Subcutaneous adipose tissue (tissue), 4 donors: ENCODE results near the gene ZNFX1. TPM values are rescaled to one million over a fixed set of nuclear protein-coding genes. Genes with fewer than 3 reads are reported as not detected.

Experiments
- total RNA-seq, 4 donors: library from RNA; depleted of rRNA; stranded (reverse); fragments of >200 nt; gene quantifications; one replicate each; pipeline ENCODE4 v1.1.0, GENCODE V29; 2016
- TF ChIP-seq, protein P1 (sequence below): fragments of 450-650 bp; IDR thresholded peaks from one replicate; pipeline ENCODE4 v1.5.1; 2016; ENCODE audit warnings: low read depth, mild to moderate bottlenecking, control low read depth, antibody characterized with exemption, moderate library complexity

Gene ZNFX1
- total RNA-seq, 4 donors from 2014 or later = 35.2 to 46.2 (median 40.0) TPM

- TF ChIP-seq, protein P1, sequence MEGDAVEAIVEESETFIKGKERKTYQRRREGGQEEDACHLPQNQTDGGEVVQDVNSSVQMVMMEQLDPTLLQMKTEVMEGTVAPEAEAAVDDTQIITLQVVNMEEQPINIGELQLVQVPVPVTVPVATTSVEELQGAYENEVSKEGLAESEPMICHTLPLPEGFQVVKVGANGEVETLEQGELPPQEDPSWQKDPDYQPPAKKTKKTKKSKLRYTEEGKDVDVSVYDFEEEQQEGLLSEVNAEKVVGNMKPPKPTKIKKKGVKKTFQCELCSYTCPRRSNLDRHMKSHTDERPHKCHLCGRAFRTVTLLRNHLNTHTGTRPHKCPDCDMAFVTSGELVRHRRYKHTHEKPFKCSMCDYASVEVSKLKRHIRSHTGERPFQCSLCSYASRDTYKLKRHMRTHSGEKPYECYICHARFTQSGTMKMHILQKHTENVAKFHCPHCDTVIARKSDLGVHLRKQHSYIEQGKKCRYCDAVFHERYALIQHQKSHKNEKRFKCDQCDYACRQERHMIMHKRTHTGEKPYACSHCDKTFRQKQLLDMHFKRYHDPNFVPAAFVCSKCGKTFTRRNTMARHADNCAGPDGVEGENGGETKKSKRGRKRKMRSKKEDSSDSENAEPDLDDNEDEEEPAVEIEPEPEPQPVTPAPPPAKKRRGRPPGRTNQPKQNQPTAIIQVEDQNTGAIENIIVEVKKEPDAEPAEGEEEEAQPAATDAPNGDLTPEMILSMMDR = no peak
These were observed 40.8 kb upstream of the ZNFX1 start for GRCh38 chr20:49318430-49319207.

GRCh38 chr20:49318091-49318429 is 40.2 kb upstream of the ZNFX1 start:
- TF ChIP-seq, protein P1 = no peak

GRCh38 chr20:49316704-49317103 is 38.8 kb upstream of the ZNFX1 start:
- TF ChIP-seq, protein P1 = no peak

GRCh38 chr20:49315580-49315979 is 37.7 kb upstream of the ZNFX1 start:
- TF ChIP-seq, protein P1 = no peak

DNA sequence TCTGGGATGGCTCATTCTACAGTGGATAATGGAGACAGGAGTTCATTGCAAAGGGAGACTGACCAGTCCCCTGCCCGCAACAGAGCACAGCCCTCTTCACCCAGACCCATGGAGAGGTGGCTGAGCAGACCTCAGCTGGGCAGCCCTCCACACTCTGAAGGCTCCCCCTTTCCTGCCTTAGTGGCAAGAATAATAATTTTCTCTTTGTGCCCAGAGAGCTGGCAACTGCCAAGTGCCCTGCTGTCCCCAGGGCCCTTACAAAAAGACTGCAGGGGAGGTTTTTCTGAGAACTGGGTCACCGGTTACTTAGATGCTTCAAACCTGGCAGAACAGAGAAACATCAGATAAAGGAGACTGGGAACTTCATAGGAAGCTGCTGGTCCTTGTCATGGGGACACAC is 35.4 kb upstream of the ZNFX1 start:
- TF ChIP-seq, protein P1 = no peak

DNA sequence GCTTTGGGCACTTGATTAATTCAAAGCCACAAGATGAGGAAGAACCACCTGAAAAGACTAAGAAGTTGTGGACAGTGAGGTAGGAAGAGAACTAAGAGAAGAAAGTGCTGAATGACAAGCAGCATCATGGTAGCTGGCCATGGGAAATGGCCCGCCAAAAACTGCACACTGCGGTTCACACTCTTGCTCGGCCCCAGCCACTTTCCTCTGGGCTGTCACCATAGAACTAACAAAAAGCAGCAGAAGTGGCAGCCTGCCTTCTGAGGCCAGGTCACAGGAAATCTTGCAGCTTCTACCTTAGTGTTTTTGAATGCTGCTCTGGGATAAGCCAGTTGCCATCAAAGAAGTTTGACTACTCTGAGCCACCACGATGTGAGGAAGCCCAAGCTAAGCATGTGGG is 34.8 kb upstream of the ZNFX1 start:
- TF ChIP-seq, protein P1 = no peak

- TF ChIP-seq, protein P1 = no peak
These were observed 32.8 kb upstream of the ZNFX1 start for GRCh38 chr20:49310705-49311104.
